ENCODE data around the gene MPV17. TPM values are rescaled to one million over a fixed set of nuclear protein-coding genes. Genes with fewer than 3 reads are reported as not detected.
"Not testable (repeated sequence)": the region's sequence is repeated elsewhere in the genome, so short reads cannot be mapped to it uniquely, and the experiment has no call there.

MPV17 gene
- total RNA-seq, 3 donors from 2014 or later = 72.8 to 95.1 (median 79.4) TPM

GRCh38 chr2:27353762-27354596 is 31.1 kb upstream of the MPV17 start:
- H3K9me3 ChIP-seq = no peaks in the 10 kb centered on the region
- TF ChIP-seq CTCF (IDR thresholded peaks at IDR 0.05) (no peak), POLR2AphosphoS5 (IDR thresholded peaks at IDR 0.05) (no peak), POLR2A (IDR thresholded peaks at IDR 0.05) (no peak)
- H3K4me3 ChIP-seq = no peak overlapping the region
- peaks cover 2 to 9% of the 10 kb centered on the region in 2 donors for H3K4me1 ChIP-seq
- intact Hi-C loops (cut with DNase I; ENCODE audit: low total_unique reads) = no loop called here
- DNase-seq (ENCODE audit: low spot score in 2 of 2) = no peak
- H3K27ac ChIP-seq = no peak overlapping the region
- no peaks in the 10 kb centered on the region for H3K27me3 ChIP-seq
- H3K36me3 ChIP-seq = no peaks in the 10 kb centered on the region

- DNase-seq (ENCODE audit: low spot score in 2 of 2); H3K4me3 ChIP-seq; H3K36me3 ChIP-seq; H3K9me3 ChIP-seq; H3K4me1 ChIP-seq; H3K27ac ChIP-seq; intact Hi-C loops (cut with DNase I; ENCODE audit: low total_unique reads); H3K27me3 ChIP-seq: not testable (repeated sequence)
Observed at GRCh38 chr2:27353386-27353761, 30.5 kb upstream of the MPV17 start.

- Histone ChIP-seq H3K9me3 (no peaks in the 10 kb centered on the region), H3K36me3 (no peaks in the 10 kb centered on the region), H3K27me3 (no peaks in the 10 kb centered on the region), H3K4me1 (peaks cover 2 to 9% of the 10 kb centered on the region in 2 donors), H3K27ac (no peak overlapping the region), H3K4me3 (no peak overlapping the region)
- intact Hi-C loops (cut with DNase I; ENCODE audit: low total_unique reads) = no loop called here
- TF ChIP-seq POLR2A (IDR thresholded peaks at IDR 0.05) (no peak), POLR2AphosphoS5 (IDR thresholded peaks at IDR 0.05) (no peak), CTCF (IDR thresholded peaks at IDR 0.05) (no peak)
- DNase-seq (ENCODE audit: low spot score in 2 of 2) = no peak
Observed at GRCh38 chr2:27351802-27352598, 29.1 kb upstream of the MPV17 start.

- Histone ChIP-seq H3K9me3 (no peaks in the 10 kb centered on the region), H3K27me3 (no peaks in the 10 kb centered on the region), H3K4me1 (peaks cover 2 to 9% of the 10 kb centered on the region in 2 donors), H3K4me3 (no peak overlapping the region), H3K27ac (no peak overlapping the region), H3K36me3 (no peaks in the 10 kb centered on the region)
- TF ChIP-seq POLR2A (IDR thresholded peaks at IDR 0.05) (no peak), CTCF (IDR thresholded peaks at IDR 0.05) (no peak), POLR2AphosphoS5 (IDR thresholded peaks at IDR 0.05) (no peak)
- no peak for DNase-seq (ENCODE audit: low spot score in 2 of 2)
- intact Hi-C loops (cut with DNase I; ENCODE audit: low total_unique reads) = no loop called here
Observed at GRCh38 chr2:27350106-27350693, 27.3 kb upstream of the MPV17 start.

GRCh38 chr2:27347641-27348040 is 24.7 kb upstream of the MPV17 start:
- Histone ChIP-seq H3K4me3 (no peak overlapping the region), H3K27ac (no peak overlapping the region), H3K27me3 (no peaks in the 10 kb centered on the region), H3K4me1 (no peaks in the 10 kb centered on the region), H3K36me3 (no peaks in the 10 kb centered on the region), H3K9me3 (no peaks in the 10 kb centered on the region)
- DNase-seq (ENCODE audit: low spot score in 2 of 2) = no peak
- TF ChIP-seq CTCF (IDR thresholded peaks at IDR 0.05) = no peak
- no peak for TF ChIP-seq POLR2AphosphoS5 (IDR thresholded peaks at IDR 0.05)
- TF ChIP-seq POLR2A (IDR thresholded peaks at IDR 0.05) = no peak
- intact Hi-C loops (cut with DNase I; ENCODE audit: low total_unique reads) = no loop called here

Measured in breast epithelium (tissue), 4 donors.